Mesendoderm (in vitro differentiated cells): Measurements from ENCODE around the gene MORC3.
"Not testable (repeated sequence)": the region's sequence is repeated elsewhere in the genome, so short reads cannot be mapped to it uniquely, and the experiment has no call there.

Source experiments
- DNase-seq: peaks from one replicate; pipeline ENCODE4 v3.0.0; 2013
- H2AK5ac ChIP-seq: 2 replicates; pipeline ENCODE4 v1.6.1; 2013; ENCODE audit warnings: low read length, inconsistent platforms
- H2BK120ac ChIP-seq: 2 replicates; pipeline ENCODE4 v1.6.1; 2013; ENCODE audit warnings: low read depth, mild to moderate bottlenecking, low read length, moderate library complexity, mixed read lengths
- H2BK15ac ChIP-seq: replicated peaks from 2 replicates; pipeline ENCODE4 v1.6.1; 2013; ENCODE audit warnings: low read depth, mild to moderate bottlenecking, moderate library complexity
- H2BK5ac ChIP-seq: 2 replicates; pipeline ENCODE4 v1.6.1; 2013; ENCODE audit warnings: low read length, inconsistent platforms
- H3K18ac ChIP-seq: 2 replicates; pipeline ENCODE4 v1.6.1; 2013; ENCODE audit warnings: mild to moderate bottlenecking, low read length, mixed read lengths
- H3K23ac ChIP-seq: one replicate; pipeline ENCODE4 v1.6.1; 2013; ENCODE audit warnings: low read length
- H3K27ac ChIP-seq: 2 replicates; pipeline ENCODE4 v1.5.1; 2013; ENCODE audit warnings: low read depth, mild to moderate bottlenecking, inconsistent platforms, low read length, moderate library complexity
- H3K27me3 ChIP-seq: 2 replicates; pipeline ENCODE4 v1.6.1; 2013; ENCODE audit warnings: low read length, control low read depth, mild to moderate bottlenecking, inconsistent platforms; ENCODE audit not compliant: insufficient read depth, poor library complexity
- H3K36me3 ChIP-seq: 2 replicates; pipeline ENCODE4 v1.6.1; 2013; ENCODE audit warnings: low read length, inconsistent platforms; ENCODE audit not compliant: control insufficient read depth, insufficient read depth
- H3K4ac ChIP-seq: one replicate; pipeline ENCODE4 v1.6.1; 2013; ENCODE audit warnings: low read depth, mild to moderate bottlenecking, low read length, moderate library complexity
- H3K4me1 ChIP-seq: 2 replicates; pipeline ENCODE4 v1.6.1; 2013; ENCODE audit warnings: low read depth, low read length, inconsistent platforms; ENCODE audit not compliant: control insufficient read depth
- H3K4me2 ChIP-seq: 2 replicates; pipeline ENCODE4 v1.6.1; 2013; ENCODE audit warnings: low read length
- H3K4me3 ChIP-seq: 2 replicates; pipeline ENCODE4 v1.5.1; 2013; ENCODE audit warnings: mild to moderate bottlenecking, low read length
- H3K56ac ChIP-seq: one replicate; pipeline ENCODE4 v1.6.1; 2013; ENCODE audit warnings: low read length
- H3K79me1 ChIP-seq: 2 replicates; pipeline ENCODE4 v1.6.1; 2013; ENCODE audit warnings: low read length, inconsistent platforms
- H3K79me2 ChIP-seq: 2 replicates; pipeline ENCODE4 v1.6.1; 2013; ENCODE audit warnings: mild to moderate bottlenecking, low read length; ENCODE audit not compliant: control insufficient read depth, insufficient read depth
- H3K9ac ChIP-seq: 2 replicates; pipeline ENCODE4 v1.6.1; 2013; ENCODE audit warnings: low read length, inconsistent platforms
- H4K5ac ChIP-seq: one replicate; pipeline ENCODE4 v1.6.1; 2013; ENCODE audit warnings: low read length
- H4K8ac ChIP-seq: one replicate; pipeline ENCODE4 v1.6.1; 2013; ENCODE audit warnings: low read depth, mild to moderate bottlenecking, control low read depth, low read length, moderate library complexity
- WGBS: extraction: QIAGEN DNeasy Blood & Tissue Kit; methylation state at CpG from one replicate; pipeline ENCODE4 v1.1.7; 2013; ENCODE audit warnings: low lambda C conversion rate, missing lambda C conversion rate; ENCODE audit not compliant: insufficient coverage; ENCODE audit errors: extremely low coverage; 5-methylcytosine and 5-hydroxymethylcytosine counted together

MORC3 gene

DNA sequence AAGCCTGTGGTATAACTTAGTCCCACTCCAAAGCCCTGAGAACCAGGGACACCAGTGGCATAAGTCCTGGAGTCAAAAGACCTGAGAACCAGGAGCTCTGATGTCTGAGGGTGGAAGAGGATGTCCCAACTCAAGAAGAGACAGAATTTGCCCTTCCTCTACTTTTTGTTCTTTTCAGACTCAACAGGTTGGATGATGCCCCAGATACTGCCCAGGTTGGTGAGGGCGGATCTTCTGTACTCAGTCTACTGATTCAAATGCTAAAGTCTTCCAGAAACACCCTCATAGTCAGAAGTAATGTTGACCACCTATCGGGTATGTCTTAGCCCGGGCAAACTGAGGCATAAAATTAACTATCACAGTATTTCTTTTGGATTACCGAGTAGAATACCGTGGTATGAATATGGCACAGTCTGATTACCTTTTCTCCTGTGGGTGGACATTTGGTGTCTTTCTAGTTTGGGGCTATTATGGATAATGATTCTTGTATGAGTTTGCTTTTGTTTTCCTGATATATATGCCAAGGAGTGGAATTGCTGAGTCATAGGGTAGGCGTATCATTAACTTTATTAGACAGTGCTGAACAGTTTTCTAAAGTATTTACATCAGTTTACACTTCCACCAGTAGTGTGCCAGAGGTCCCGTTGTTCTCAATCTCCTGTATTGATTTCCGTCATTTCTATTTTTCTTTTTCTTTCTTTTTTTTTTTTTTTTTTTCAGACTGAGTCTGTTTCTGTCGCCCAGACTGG, 62.0 kb downstream of the MORC3 start:
- no peak overlapping the region for H4K8ac ChIP-seq
- no peak overlapping the region for H3K18ac ChIP-seq
- H3K27ac ChIP-seq: no peak overlapping the region
- no peak overlapping the region for H2BK120ac ChIP-seq
- H3K4me3 ChIP-seq: no peak overlapping the region
- H3K9ac ChIP-seq: no peak overlapping the region
- no peak overlapping the region for H2BK5ac ChIP-seq
- no peak overlapping the region for H2AK5ac ChIP-seq
- H3K4me2 ChIP-seq: no peak overlapping the region
- H2BK15ac ChIP-seq: no peak overlapping the region
- H3K79me2 ChIP-seq: no peaks in the 10 kb centered on the region
- peaks cover 6% of the 10 kb centered on the region for H3K36me3 ChIP-seq
- no peaks in the 10 kb centered on the region for H3K79me1 ChIP-seq
- H3K4ac ChIP-seq: no peak overlapping the region
- peaks cover 2% of the 10 kb centered on the region for H3K4me1 ChIP-seq
- no peak overlapping the region for H3K23ac ChIP-seq
- no peaks in the 10 kb centered on the region for H3K27me3 ChIP-seq
- H3K56ac ChIP-seq: no peak overlapping the region
- no CpG with 5 or more reads among the region's 9 CpGs for WGBS
- H4K5ac ChIP-seq: no peak overlapping the region
- DNase-seq: no peak

DNA sequence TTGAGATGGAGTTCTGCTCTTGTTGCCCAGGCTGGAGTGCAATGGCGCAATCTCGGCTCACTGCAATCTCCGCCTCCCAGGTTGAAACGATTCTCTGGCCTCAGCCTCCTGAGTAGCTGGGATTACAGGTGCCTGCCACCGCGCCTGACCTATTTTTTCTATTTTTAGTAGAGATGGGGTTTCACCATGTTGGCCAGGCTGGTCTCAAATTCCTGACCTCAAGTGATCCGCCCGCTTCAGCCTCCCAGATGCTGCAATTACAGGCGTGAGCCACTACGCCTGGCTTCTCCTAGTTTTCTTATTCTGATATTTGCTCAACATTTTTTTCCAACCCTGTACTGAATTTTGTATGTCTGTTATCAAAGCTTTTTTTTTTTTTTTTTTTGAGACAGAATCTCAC, 62.7 kb downstream of the MORC3 start:
- H3K56ac ChIP-seq, H3K36me3 ChIP-seq: not testable (repeated sequence)

DNA sequence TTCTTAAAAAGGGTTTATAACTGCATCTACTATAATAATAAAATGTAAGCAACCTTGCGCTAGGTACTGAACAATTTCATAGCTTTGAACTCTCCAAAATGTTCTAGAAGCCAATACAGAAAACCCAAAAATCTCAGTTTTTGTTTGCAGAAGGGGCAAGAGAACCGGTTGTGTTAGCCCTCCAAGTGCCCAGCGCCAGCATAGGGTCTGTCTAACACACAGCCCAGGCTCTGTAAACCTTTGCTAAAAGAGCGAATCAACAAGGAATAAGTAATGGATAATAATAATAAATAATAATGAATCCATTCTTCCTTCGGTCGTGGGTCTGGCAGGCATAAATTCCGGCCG, 64.9 kb downstream of the MORC3 start:
- no peak overlapping the region for H2BK15ac ChIP-seq
- no peak overlapping the region for H3K18ac ChIP-seq
- H3K23ac ChIP-seq: no peak overlapping the region
- no peaks in the 10 kb centered on the region for H3K79me2 ChIP-seq
- peaks cover 2% of the 10 kb centered on the region for H3K4me1 ChIP-seq
- H2AK5ac ChIP-seq: no peak overlapping the region
- no peak overlapping the region for H2BK120ac ChIP-seq
- H3K9ac ChIP-seq: no peak overlapping the region
- no peak overlapping the region for H4K5ac ChIP-seq
- H4K8ac ChIP-seq: no peak overlapping the region
- H3K4me3 ChIP-seq: no peak overlapping the region
- no CpG with 5 or more reads among the region's 8 CpGs for WGBS
- no peak overlapping the region for H3K27ac ChIP-seq
- no peaks in the 10 kb centered on the region for H3K79me1 ChIP-seq
- H3K56ac ChIP-seq: no peak overlapping the region
- no peak overlapping the region for H2BK5ac ChIP-seq
- no peaks in the 10 kb centered on the region for H3K36me3 ChIP-seq
- no peak overlapping the region for H3K4me2 ChIP-seq
- no peaks in the 10 kb centered on the region for H3K27me3 ChIP-seq
- DNase-seq: no peak
- H3K4ac ChIP-seq: no peak overlapping the region

More for the DNA sequence above, 62.7 kb downstream of the MORC3 start:
- not testable (repeated sequence) for DNase-seq, H3K9ac ChIP-seq, H3K18ac ChIP-seq, H2BK15ac ChIP-seq, H3K4me2 ChIP-seq, H3K4ac ChIP-seq, H3K4me3 ChIP-seq, H2AK5ac ChIP-seq, H4K5ac ChIP-seq, H3K23ac ChIP-seq, H3K4me1 ChIP-seq, H3K27ac ChIP-seq, H3K79me1 ChIP-seq, H3K27me3 ChIP-seq, H3K79me2 ChIP-seq, H2BK120ac ChIP-seq, H4K8ac ChIP-seq, H2BK5ac ChIP-seq
- WGBS: no CpG with 5 or more reads among the region's 10 CpGs

DNA sequence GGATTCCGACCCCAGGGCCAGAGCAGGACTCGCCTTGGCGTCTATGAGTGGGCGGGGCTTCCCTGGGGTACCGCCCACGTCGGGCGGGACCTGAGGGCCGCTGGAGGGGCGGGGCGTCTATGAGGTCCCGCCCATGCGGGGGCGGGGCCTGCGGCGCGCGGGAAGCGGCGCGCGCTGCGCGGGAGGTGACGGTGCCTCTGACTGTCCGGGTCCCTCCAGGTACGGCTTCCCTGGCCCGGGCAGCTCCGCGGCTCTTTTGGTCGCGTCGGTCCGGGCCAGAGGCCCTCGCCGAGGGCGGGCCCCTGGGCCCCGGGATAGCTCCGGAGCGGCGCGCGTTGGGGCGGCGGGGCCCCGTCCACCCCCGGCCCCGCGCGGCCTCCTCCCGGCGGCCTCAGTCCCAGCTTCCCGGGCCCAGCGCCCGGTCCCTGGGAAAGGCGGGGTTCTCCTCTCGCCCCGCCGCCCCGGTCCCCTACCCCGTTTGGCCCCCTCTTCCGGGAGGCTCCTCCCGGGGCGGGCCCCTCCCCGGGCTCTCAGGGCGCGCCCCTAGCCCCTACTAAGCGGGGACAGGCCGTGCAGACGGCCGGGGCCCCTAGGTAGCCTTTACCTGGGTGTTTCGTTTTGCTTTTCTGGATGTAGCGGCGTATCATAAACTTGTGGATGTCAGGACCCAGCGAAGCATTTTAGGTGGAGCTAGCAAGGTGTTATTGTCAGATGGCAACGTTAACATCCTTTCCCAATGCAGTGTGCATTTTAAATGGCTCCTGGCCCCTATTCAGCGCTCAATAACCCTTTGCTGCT, 65.4 kb downstream of the MORC3 start, which contains the start of gene CHAF1B:
Gene CHAF1B (plus strand): TSS at position 160 of the 798 bp plus-strand sequence. CDS start 745 bp downstream, outside the sequence.
- peaks cover 2% of the 10 kb centered on the region for H3K4me1 ChIP-seq
- peak within 1 kb of the TSS; percentile 77 for H3K4me3 ChIP-seq
- peak within 1 kb of the TSS; percentile 87 for H3K9ac ChIP-seq
- H3K23ac ChIP-seq: no peak within 1 kb of the TSS
- H3K36me3 ChIP-seq: no peaks in the 10 kb centered on the region
- peak within 1 kb of the TSS; percentile 97 for H3K18ac ChIP-seq
- peak within 1 kb of the TSS; percentile 89 for H3K56ac ChIP-seq
- no peak within 1 kb of the TSS for H2AK5ac ChIP-seq
- H3K4ac ChIP-seq: peak within 1 kb of the TSS; percentile 95
- H3K79me1 ChIP-seq: no peaks in the 10 kb centered on the region
- DNase-seq: peak; percentile 82
- no peaks in the 10 kb centered on the region for H3K27me3 ChIP-seq
- WGBS: no CpG with 5 or more reads among the region's 77 CpGs
- no peak within 1 kb of the TSS for H2BK5ac ChIP-seq
- H4K8ac ChIP-seq: peak within 1 kb of the TSS; percentile 31
- H3K79me2 ChIP-seq: no peaks in the 10 kb centered on the region
- no peak within 1 kb of the TSS for H2BK15ac ChIP-seq
- peak within 1 kb of the TSS; percentile 94 for H3K4me2 ChIP-seq
- H2BK120ac ChIP-seq: no peak within 1 kb of the TSS
- peak within 1 kb of the TSS; percentile 57 for H3K27ac ChIP-seq
- no peak within 1 kb of the TSS for H4K5ac ChIP-seq

DNA sequence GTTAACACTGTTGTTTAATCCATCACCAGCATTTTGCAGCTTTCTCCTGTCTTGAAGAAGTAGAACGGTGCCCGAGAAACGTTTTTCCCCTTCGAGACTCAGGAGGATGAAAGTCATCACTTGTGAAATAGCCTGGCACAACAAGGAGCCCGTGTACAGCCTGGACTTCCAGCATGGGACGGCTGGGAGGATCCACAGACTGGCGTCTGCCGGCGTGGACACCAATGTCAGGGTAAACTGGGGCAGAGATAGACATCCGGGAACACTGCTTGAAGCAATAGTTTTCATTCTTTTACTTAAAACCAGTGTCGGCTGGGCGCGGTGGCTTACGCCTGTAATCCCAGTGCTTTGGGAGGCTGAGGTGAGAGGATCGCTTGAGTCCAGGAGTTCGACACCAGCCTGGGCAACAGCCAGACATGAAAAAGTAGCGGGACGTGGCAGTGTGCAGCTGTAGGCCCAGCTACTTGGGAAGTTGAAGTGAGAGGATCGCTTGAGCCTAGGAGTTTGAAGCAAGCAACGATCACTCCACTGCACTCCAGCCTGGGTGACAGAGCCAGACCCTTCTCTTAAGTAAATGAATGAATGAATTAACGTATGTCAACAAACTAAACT, 66.1 kb downstream of the MORC3 start:
- Histone ChIP-seq H3K36me3 (no peaks in the 10 kb centered on the region), H4K8ac (no peak overlapping the region), H3K79me2 (no peaks in the 10 kb centered on the region), H4K5ac (no peak overlapping the region), H3K4ac (no peak overlapping the region), H3K23ac (no peak overlapping the region), H3K18ac (no peak overlapping the region), H3K79me1 (no peaks in the 10 kb centered on the region), H2BK120ac (no peak overlapping the region), H3K4me1 (peaks cover 2% of the 10 kb centered on the region), H2AK5ac (no peak overlapping the region), H3K56ac (peak overlapping the region; percentile 89), H3K27ac (no peak overlapping the region), H3K27me3 (no peaks in the 10 kb centered on the region), H3K4me3 (peak overlapping the region; percentile 77), H3K9ac (peak overlapping the region; percentile 87), H2BK15ac (no peak overlapping the region), H2BK5ac (no peak overlapping the region), H3K4me2 (peak overlapping the region; percentile 94)
- no CpG with 5 or more reads among the region's 21 CpGs for WGBS
- DNase-seq: no peak
